HUDEP-2 (cell line): ENCODE results near the gene KCTD18.

Source experiments
- DNase-seq, 76 experiments: peaks; one replicate each; lab custom pipeline; 2025; ENCODE audit not compliant: unreplicated experiment in 76 of 76; lab: John Stamatoyannopoulos, UW

Gene KCTD18

GRCh38 chr2:200488169-200488568, 21.7 kb downstream of the KCTD18 start:
- DNase-seq, result no peak

DNA sequence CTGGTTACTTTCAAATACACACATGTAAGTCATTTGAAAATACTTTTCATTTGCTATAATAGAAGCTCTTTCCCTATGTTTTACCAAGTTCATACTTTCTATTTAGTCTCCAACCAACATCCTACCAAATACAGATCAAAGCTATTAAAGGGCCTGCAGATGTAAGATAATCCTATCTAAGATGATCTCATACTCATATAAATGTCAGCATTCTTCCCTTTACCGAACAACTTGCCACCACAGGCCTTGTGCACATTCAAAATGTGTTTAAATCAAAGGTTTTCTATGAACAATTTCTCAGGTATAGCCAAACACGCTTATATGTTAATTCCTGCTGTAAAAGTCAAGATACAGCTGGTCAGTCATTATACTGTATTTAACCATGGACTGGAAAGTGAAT, 23.3 kb downstream of the KCTD18 start:
- DNase-seq, result no peak

- DNase-seq, result no peak
These were observed 24.9 kb downstream of the KCTD18 start for GRCh38 chr2:200484934-200485333.

DNA sequence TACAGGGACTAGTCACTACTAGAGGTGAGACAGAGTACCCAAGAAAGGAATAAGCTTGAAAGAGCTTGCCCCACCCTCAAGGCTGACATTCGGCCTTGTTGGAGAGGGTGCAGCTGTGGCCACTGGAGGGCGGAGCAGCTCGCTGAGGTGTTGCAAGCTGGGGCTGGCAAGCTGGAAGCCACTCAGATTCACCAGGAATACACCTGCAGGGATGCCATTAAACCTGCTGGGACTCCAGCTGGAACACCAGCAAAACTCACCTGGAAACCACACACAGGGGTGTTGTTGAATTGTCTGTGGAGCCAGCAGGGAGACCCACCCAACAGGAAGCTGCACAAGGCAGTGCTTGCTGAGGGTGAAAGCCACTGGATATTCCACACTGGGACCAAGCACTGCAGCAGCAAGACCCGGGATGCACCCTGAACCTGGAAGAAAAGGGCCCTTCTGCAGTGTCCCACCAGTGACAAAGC, 26.1 kb downstream of the KCTD18 start:
- DNase-seq, result peak in 46 of 76 experiments; percentile 4 to 60 (median 24)

DNA sequence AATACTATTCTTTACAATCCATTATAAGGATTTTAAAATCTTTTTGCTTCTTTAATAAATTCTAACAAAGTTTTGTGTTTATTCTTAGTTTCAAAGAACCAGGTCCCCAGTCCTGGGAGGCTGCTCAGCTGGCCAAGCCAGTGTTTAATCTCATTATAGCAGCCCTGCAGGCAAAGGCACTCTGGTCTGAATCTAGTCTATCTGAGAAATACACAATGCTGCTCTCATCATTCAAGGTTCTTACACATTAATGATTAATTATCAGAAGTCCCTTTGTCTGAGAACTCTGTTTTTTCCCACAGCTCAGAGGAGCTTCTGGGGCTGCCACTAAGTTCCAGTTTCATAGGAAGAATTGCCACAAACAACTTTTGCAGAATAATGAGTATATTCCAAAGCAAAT, 27.7 kb downstream of the KCTD18 start:
- DNase-seq, result no peak

GRCh38 chr2:200479692-200480265, 30.1 kb downstream of the KCTD18 start:
- DNase-seq, result no peak

GRCh38 chr2:200477667-200478131, 32.2 kb downstream of the KCTD18 start:
- DNase-seq, result no peak

DNA sequence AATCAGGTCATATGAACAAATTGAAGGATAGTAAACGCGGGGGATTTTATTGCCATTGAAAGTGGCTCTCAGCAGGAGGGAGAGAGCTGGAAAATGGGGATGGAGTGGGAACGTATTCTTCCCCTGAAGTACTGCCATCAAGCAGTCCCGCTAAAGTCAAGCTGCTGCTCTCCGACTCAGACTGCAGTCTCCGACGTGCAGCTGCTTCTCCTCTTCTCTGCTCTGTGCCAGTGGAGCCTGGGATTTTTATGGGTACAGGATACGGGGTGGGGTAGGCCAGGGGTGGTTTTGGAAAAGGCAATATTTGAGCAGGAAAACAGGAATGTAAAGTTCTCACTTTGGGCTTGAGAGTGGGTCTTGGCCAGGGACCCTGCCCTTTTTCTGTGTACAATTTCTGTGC, 33.0 kb downstream of the KCTD18 start:
- DNase-seq, result no peak

DNA sequence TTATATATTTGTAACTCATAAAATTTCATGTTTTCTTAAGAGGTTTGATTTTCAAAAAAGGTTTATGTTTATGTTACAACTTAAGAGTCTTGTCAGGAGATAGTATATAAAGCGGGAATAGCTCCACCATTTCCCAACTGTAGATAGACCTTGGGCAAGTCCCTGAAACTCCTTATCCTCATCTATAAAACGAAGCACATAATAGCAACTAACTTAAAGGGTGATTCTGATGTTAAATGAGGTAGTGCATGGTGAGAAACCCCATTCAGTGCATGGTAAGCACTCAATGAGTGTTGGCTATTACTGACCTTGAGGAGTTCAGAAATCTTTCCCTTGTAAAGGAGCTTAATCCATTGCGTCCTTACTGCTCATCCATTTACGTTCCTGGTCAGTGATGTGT, 34.1 kb downstream of the KCTD18 start:
- DNase-seq, result no peak

DNA sequence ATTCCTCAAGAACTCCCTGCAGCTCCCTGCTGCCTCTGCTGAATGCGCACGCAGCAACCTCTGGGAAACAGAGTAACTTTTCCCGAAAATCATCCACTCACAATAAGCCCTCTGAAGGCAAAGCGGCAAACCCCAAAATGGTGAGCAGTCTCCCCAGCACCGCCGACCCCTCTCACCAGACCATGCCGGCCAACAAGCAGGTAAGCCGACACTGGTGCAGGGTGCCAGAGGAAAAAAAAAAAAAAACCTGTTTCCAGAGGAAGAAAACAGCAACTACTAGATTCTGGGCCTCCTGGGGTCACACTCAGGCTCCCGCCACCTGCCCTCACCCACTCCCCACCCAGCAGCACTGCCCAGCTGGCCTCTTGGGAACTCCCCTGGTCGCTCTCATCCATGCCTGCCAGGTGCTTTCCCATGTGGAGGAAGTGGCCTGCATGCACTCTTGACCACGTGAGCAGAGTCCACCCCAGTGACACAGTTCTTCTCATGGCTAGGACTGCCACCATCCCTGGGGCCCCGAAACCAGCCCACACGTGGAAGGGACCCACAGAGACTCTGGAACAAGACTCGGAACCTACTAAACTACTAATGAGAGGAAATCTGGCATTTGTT, 36.9 kb downstream of the KCTD18 start:
- DNase-seq, result no peak

DNA sequence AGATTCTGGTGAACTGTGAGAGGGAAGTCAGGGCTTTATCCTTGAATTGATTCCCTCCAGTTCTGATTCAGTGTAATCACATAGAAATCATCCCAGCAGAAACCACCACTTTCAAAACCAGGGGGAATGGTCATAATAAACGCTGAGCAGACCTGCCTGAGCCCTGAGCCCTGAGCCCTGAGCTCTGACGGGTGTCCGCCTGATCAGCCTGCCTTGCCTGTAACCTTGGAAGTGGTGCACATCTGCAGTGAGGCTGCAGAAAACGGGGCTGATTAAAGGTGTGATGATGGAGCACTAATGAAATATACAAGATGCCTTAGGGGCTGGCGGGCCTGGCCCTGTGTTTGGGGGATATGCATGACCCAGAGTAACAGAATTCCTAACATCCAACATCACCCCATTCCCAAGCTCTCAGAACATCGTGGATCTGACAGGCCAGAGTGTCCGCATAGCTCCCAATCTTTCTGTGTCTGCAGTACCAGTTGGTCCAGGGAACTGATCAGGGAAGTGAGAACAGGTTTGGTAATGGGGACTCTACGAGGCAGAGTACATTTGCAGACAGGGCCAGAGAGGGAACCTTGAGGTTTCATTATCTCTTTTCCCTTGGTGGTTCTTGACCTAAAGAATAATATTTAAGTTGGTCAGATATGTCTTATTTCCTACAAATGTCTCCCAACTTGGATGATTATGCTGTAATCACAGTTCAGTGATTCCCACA, 37.8 kb downstream of the KCTD18 start:
- no peak for DNase-seq

- DNase-seq, result peak in 3 of 76 experiments; percentile 0 to 6 (median 6)
These were observed 38.5 kb downstream of the KCTD18 start for GRCh38 chr2:200471324-200471848.

DNA sequence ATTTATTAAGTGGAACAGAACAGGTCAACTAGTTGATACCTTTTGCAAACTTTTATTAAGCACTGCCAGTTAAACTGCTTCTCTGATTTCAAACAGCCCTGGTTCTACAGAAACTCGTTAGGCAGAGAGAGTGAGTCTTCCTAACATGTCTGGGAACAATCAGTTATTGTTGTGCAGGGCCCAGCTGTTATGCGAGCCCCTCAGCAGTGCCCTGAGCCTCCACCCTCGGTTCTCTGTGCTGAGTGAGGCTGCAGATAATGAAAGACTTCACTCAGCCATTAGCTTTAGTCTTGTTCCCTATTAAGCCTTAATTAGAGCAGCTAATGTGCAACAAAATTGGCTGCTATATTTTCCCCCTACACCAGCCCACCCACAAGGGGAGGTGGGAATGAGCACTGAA, 39.6 kb downstream of the KCTD18 start:
- DNase-seq, result no peak

GRCh38 chr2:200469708-200470211, 40.1 kb downstream of the KCTD18 start:
- no peak for DNase-seq

DNA sequence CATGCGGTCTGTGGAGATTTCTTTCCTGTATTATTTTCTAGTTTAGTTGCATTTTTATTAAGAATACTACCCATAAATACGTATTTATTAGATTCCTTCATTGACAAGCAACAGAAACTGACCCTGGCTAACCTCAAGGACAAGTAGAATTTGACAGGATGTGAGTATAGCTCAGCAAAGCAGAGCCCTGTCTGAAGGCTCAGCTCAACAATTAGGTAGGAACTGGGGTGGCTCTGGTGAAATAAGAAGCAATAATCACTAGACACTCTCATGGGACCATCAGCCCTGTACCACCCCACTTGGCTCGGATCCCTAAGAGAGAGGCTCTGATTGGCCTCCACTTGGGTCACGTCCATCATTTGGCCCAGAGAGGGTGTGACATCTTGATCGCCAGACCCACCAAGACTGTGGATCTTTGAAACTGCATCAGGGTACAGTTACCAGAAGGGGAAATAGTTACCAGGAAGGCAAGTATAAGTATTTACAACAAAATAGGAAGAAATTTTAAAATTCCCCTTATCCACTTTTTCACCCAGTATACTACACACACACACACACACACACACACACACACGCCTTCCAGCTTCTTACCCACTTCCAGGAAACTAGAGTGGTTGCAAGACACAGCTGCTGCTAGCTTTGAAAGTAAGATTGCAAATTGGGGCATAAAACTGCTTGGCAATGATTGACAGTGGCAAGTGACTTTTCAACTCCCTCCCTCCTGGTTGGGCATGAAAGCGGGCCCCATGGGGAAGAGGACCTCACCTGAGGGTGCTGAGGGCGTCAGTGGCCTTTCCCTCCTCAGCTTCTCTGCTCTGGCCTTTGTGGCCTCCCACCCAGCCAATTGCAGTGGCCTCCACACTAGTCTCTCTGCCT, 41.8 kb downstream of the KCTD18 start:
- no peak for DNase-seq

DNA sequence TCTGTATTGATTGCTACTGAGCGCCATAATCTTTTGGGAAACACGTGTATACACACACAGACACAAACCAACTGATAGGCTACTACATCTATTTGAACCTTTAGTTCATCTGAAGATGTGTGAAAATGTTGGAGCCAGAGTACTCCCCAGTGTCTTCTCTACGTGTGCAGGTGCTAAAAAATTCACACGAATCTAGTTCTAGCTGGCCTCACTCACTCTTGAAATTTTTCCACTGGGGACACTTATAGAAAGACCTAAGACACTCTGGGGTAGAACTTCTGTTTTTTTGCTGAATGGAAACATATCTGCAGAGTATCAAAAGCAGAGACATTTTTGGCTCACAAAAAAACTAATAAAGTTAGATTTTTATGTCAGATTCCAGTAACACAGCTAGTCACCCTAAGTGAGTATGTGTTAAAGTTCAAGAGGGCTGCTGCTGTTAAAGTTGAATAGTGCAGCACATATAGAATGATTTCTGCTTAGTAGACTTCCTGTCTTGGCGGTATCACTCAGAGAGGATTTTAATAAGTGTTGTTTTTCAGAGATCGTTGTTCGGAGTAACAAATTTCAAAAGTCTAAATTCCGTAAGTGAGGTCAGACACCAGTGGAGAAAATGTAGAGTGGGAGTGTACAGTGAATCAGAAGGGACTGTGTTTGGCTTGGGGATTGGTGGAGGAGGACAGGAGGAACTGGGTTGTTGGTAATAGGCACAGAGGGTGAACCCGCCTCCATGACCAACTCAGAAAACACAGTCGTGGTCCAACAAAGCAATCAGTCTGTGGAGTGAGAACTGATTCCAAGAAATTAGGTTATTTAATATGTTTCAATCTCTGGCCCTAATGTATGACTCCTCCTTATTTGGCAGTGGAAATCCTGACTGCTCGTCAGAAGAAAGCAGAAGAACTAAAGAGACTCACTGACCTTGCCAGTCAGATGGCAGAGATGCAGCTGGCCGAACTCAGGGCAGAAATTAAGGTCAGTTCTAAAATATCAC, 43.1 kb downstream of the KCTD18 start:
- DNase-seq, result no peak

- no peak for DNase-seq
These were observed 46.4 kb downstream of the KCTD18 start for GRCh38 chr2:200463452-200463851.

DNA sequence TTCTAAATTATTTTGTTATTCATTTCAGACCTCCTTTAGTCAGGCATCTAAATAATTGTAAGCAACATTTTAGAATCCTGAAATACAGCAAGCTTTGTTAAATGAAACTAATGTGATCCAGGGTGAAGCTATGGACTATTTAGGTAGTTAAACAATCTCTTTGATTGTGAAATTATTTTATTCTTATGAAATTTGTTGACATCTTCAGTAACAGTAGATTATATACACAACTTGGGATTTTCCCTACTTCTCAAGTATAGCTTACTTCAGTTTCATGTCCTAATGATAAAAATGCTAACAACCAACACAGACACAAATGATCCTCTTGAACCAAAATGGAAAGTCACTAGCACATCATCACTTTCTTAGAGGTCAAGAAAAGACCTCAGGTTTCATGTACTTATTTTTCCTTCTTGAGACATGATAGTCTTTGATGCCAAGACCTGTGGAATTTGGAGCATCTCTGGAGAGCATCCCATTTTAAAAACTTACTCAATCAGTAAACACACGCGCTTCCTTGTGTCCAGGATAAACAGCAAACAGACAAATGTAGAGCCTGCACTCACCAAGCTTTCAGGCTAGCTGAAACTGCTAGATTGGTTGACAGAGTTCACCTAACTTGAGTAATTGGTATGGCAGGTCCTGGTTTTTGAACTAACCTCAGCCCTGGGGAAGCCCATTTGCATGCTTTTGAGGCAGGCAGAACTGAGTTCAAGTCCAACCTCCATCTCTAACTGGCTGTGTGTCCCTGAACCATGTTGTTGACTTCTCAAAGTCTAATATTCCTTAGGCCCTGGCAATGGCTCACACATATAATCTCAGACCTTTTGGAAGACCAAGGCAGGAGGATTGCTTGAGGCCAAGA, 47.8 kb downstream of the KCTD18 start:
- DNase-seq, result no peak
